Left lung (tissue), 10 donors: ENCODE data around the gene ENG. TPM values are rescaled to one million over a fixed set of nuclear protein-coding genes. Genes with fewer than 3 reads are reported as not detected.

Source experiments
- ATAC-seq: fragments of 200-7000 bp; cut with Tn5 transposase; one replicate; pipeline ENCODE4 v1.9.1; 2020; ENCODE audit warnings: moderate library complexity
- DNase-seq, 4 donors: peaks; one replicate each; pipeline ENCODE4 v3.0.0-alpha.2; 2013 to 2020
- H3K27ac ChIP-seq, 2 donors: fragments of 200-600 bp; sonication (generic) in 1 of 2; one replicate each; pipeline versions ENCODE4 v1.5.0 to v1.8.0; 2020 to 2021
- H3K27me3 ChIP-seq, 2 donors: fragments of 200-600 bp; sonication (generic) in 1 of 2; one replicate each; pipeline versions ENCODE4 v1.5.0 to v1.8.0; 2020 to 2021
- H3K36me3 ChIP-seq, 2 donors: fragments of 200-600 bp; sonication (generic) in 1 of 2; one replicate each; pipeline versions ENCODE4 v1.5.0 to v1.8.0; 2020 to 2021
- H3K4me1 ChIP-seq, 2 donors: fragments of 200-600 bp; one replicate each; pipeline ENCODE4 v1.8.0; 2021
- H3K4me3 ChIP-seq, 2 donors: fragments of 200-600 bp; sonication (generic) in 1 of 2; one replicate each; pipeline versions ENCODE4 v1.5.0 to v1.8.0; 2020 to 2021; ENCODE audit warnings: mild to moderate bottlenecking in 1 of 2
- H3K9me3 ChIP-seq, 2 donors: fragments of 200-600 bp; sonication (generic) in 1 of 2; one replicate each; pipeline versions ENCODE4 v1.5.0 to v1.8.0; 2020 to 2021
- CTCF ChIP-seq, 2 donors: fragments of 200-600 bp; sonication (generic) in 1 of 2; IDR thresholded peaks; one replicate each; pipeline versions ENCODE4 v1.5.0 to v1.8.0; 2021; ENCODE audit warnings: antibody characterized with exemption in 2 of 2
- intact Hi-C, 2 donors: fragments of 100-400 bp; cut with DNase I; formaldehyde crosslinking; loops; one replicate each; pipeline versions ENCODE4 v1.11.2 to v1.14.2; 2022
- polyA plus RNA-seq, 6 donors: library from polyadenylated mRNA; unstranded; fragments of 120-200 nt; gene quantifications; one replicate each; pipeline ENCODE4 v1.2.1, GENCODE V29; 2013; ENCODE audit not compliant: insufficient read length in 6 of 6
- total RNA-seq, 2 donors: library from RNA; stranded (reverse); fragmentation: NEBNext Ultra II Directional; extraction: Animal tissue kit (Norgen Biotek cat#: 25700); gene quantifications; one replicate each; pipeline ENCODE4 v1.2.1, GENCODE V29; 2021
- donor health status: DM: no; HTN: yes; CAD: no.
- donor health status: DM: no; HTN: no; CAD: no.

ENG gene
- total and polyA plus RNA-seq, 8 donors: 71.8 to 354 (median 93.6) TPM

- peak; percentile 85 for ATAC-seq
- no peaks in the 10 kb centered on the region for H3K27me3 ChIP-seq
- peaks cover 0 to 46% of the 10 kb centered on the region in 2 donors for H3K36me3 ChIP-seq
- DNase-seq: peak; percentile 66 to 98 (median 88)
- intact Hi-C loops: loop anchor here in 1 of 2 donors (5.0 to 10.0 kb wide), 2 partner anchors 75 to 132 kb away; partner anchors contain the start of gene TOR2A
- H3K27ac ChIP-seq: no peak overlapping the region
- H3K9me3 ChIP-seq: no peaks in the 10 kb centered on the region
- no peak overlapping the region for H3K4me3 ChIP-seq
- H3K4me1 ChIP-seq: peaks cover 10 to 65% of the 10 kb centered on the region in 2 donors
- TF ChIP-seq CTCF (IDR thresholded peaks at IDR 0.05): peak; percentile 81 to 96
These were observed 15.1 kb upstream of the ENG start for GRCh38 chr9:127869310-127870152.

- Histone ChIP-seq H3K27me3 (no peaks in the 10 kb centered on the region), H3K36me3 (peaks cover 0 to 46% of the 10 kb centered on the region in 2 donors), H3K4me3 (no peak overlapping the region), H3K4me1 (peaks cover 0 to 61% of the 10 kb centered on the region in 2 donors), H3K9me3 (no peaks in the 10 kb centered on the region), H3K27ac (peak overlapping the region in 1 of 2 donors; percentile 61)
- no peak for ATAC-seq
- DNase-seq: no peak
- intact Hi-C loops: no loop called here
- no peak for TF ChIP-seq CTCF (IDR thresholded peaks at IDR 0.05)
These were observed 13.9 kb upstream of the ENG start for GRCh38 chr9:127868278-127868902.

- Histone ChIP-seq H3K27ac (peak overlapping the region in 1 of 2 donors; percentile 61), H3K4me1 (peaks cover 2 to 62% of the 10 kb centered on the region in 2 donors), H3K36me3 (peaks cover 0 to 39% of the 10 kb centered on the region in 2 donors), H3K9me3 (no peaks in the 10 kb centered on the region), H3K27me3 (no peaks in the 10 kb centered on the region), H3K4me3 (no peak overlapping the region)
- DNase-seq: no peak
- TF ChIP-seq CTCF (IDR thresholded peaks at IDR 0.05): no peak
- intact Hi-C loops: no loop called here
- no peak for ATAC-seq
These were observed 13.2 kb upstream of the ENG start for GRCh38 chr9:127867356-127868277.

- Histone ChIP-seq H3K4me3 (no peak overlapping the region), H3K27me3 (no peaks in the 10 kb centered on the region), H3K4me1 (peaks cover 12 to 72% of the 10 kb centered on the region in 2 donors), H3K9me3 (no peaks in the 10 kb centered on the region), H3K36me3 (peaks cover 0 to 28% of the 10 kb centered on the region in 2 donors), H3K27ac (no peak overlapping the region)
- intact Hi-C loops: no loop called here
- TF ChIP-seq CTCF (IDR thresholded peaks at IDR 0.05): no peak
- ATAC-seq: no peak
- DNase-seq: no peak
These were observed 12.1 kb upstream of the ENG start for GRCh38 chr9:127866535-127866934.
